HT1080 (cell line): ENCODE measurements around the gene SNRPB. TPM values are rescaled to one million over a fixed set of nuclear protein-coding genes. Genes with fewer than 3 reads are reported as not detected.

ENCODE experiments used
- DNase-seq: peaks from one replicate; pipeline ENCODE4 v3.0.0-alpha.2; 2015; ENCODE audit warnings: low read depth
- total RNA-seq: library from RNA; depleted of rRNA; stranded (reverse); fragments of >200 nt; shearing (Covaris generic); gene quantifications from 2 replicates; pipeline ENCODE4 v1.2.3, GENCODE V29; 2014

The SNRPB gene
- total RNA-seq, 1 experiment from 2014 or later = 674 TPM

- DNase-seq = no peak
Observed at GRCh38 chr20:2475850-2476741, 5.5 kb upstream of the SNRPB start.

GRCh38 chr20:2473516-2473915 lies 2.9 kb upstream of the SNRPB start:
- peak; percentile 36 for DNase-seq

DNA sequence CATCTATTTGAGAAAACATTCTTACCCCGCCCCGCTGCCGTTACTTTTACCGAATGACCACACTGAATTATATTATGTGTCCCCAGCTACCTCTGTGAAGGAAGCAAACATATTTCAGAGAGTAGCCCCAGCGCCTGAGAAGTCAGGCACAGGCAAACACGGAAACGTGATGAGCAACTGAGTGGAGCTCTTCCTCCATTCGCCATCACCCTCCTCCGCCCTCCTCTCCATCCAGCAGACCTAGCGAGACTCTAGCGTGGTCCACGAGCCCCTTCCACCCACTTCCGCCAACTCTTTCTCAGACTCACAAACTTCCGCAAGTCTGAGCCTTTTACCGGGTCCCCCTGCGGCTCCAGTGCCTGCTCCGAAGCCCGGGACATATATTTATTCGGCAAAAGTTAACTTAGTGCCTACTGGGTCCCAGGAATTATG lies 582 bp downstream of the SNRPB start:
- peak; percentile 58 for DNase-seq

- DNase-seq = no peak
Observed at GRCh38 chr20:2468581-2469407, 1.8 kb downstream of the SNRPB start.

- DNase-seq = no peak
Observed at GRCh38 chr20:2467412-2467811, 3.2 kb downstream of the SNRPB start.

DNA sequence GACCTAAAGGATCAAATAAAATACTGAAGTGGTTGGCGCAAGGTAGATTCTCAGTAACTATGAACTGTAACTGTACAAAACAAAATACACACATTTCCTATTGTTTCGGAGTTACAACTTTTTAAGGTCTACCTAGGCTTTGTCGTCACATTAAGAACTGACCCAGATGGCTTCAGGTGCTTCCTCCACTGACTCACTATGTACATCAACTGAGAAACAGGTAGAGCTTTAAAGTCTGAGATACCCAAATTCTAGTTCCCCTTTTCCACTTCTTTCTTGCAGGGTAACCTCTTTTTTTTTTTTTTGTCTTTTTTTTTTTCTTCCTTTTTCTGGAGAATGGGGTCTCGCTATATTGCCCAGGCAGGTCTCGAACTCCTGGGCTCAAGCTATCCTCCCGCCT lies 5.5 kb downstream of the SNRPB start:
- no peak for DNase-seq

DNA sequence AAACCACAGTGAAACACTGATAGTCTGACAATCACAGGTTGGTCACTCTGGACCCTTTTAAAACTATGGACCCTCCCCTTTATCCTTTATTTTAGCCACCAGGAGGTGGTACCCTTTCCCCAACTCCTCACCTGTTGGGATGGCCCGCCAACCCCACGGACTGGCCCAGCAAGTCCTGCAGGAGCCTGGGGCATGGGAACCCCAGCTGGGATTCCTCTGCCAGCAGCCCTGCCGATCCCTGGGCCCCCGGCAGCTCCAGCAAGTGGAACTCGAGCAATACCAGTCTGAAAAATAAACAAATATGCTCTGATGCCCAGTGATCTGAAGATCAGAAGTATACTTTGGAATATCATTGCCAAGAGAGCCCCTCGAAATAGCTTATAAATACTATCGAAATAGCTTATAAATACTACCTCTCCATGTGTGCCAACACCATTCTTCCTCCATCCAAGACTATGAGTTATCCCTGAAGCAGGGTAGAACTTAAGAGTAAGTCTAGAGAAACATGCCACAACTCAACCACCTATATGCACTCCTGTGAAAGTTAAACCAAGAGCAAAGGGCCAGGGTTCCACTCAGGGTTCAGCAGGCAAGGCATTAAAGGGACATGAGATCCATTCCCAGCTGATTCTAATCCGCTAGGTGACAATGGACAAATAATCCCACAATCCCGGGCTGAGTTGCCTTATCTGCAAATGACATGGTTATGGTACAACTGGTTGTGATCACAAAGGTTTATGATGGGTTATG lies 6.8 kb downstream of the SNRPB start:
- no peak for DNase-seq

DNA sequence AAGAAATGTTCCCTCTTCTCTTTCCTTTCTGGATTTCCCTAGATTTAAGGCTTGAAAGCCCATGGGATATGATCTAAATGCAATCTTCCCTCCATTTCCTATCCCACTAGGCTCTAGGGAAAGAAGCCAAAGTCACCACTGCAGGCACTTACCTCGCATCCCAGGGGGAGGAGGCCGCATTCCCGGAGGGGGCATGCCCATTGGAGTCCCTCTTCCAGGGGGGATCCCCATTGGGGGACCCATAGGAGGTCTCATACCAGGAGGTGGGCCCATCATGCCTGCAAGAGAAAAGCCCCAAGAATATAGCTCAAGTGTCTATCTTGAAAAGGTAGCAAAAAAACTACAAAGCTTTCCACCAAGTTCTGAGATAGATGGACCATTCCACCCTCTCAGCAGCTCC lies 8.1 kb downstream of the SNRPB start:
- no peak for DNase-seq

DNA sequence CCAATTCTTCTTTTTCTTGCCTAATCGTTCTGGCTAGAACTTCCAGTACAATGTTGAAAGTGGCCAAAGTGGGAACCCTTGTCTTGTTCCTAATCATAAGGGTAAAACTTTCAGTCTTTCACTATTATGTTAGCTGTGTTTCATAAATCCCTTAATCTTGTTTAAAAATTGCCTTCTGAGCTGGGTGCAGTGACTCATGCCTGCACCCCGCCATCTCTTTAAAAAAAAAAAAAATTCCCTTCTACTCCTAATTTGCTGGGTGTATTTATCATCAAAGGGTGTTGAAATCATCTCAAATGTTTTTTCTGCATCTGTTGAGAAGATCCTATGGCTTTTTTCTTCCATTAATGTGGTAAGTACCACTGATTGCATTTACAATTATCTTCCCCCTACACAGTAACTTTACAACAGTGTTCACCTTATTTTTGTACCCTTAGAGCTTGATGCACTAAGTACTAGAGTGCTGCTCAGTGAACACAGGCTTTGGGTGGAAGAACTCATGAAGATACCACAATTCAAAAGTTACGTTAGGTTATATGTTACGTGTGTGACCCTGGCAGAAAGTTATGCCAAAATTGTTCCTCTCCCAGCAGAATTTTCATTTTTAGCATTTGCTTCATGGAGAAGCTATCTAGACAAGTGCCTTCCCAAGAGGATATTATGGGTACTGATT lies 9.7 kb downstream of the SNRPB start:
- DNase-seq = no peak

GRCh38 chr20:2459981-2460751 lies 10.4 kb downstream of the SNRPB start:
- no peak for DNase-seq

DNA sequence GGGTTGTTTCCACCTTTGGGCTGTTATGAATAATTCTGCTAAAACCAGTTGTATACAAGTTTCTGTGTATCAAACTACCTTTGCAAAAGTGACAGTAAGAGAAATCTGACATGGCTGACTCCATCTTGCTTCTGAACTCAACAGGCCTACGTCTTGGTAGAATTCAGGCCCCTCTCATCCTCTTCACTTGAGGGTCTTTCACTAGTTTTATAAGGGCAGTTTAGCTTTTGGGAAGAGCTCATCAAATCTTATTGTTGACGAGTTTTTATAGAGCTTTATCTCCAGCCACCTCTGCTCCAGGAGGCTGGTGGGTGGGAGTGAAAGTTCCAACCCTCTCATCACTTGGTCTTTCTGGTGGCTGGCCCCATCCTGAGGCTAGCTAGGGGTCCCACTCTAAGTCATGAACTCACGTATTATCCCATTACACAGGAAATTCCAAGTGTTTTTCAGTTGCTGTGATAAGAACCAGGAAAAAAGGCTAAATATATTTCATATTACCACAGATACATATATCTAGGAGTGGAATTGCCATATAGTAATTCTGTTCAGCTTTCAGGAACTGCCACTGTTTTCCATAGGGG lies 11.6 kb downstream of the SNRPB start:
- DNase-seq = no peak

GRCh38 chr20:2455771-2456497 lies 14.7 kb downstream of the SNRPB start:
- no peak for DNase-seq

- no peak for DNase-seq
Observed at GRCh38 chr20:2453792-2454191, 16.8 kb downstream of the SNRPB start.

GRCh38 chr20:2451939-2452732 lies 18.5 kb downstream of the SNRPB start:
- peak; percentile 52 for DNase-seq

DNA sequence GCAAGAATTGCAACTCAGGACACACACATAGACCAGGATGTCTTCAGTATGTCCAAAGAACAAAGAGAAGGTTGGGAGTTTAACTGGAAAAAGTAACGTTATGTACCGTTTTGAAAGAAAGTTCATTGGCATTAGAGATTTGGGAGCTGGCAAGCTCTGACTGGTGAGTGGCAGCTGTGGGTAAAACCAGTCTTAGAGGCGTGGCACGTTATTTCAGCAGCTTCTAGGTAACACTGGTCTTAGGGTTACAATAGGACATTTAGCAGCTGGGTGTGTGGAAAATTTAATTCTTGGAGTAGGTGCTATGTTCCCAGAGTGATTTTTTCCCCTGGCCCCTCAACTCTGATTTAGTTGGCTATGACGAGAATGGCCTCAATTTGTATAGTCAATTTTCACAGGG lies 19.2 kb downstream of the SNRPB start:
- no peak for DNase-seq

DNA sequence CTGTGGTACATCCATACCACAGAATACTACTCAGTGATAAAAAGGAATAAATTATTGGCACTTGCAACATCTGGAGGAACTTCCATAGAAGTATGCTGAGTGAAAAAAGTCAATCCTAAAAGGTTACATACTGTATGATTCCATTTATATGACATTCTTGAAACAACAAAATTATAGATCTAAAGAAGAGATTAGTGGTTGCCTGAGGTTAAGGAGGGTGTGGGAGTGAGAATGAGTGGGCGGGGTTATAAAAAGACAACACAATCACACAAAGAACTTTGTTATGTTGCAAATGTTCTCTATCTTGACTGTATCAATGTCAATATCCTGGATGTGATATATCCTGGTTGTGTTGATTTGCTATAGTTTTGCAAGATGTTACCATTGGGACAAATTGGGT lies 21.2 kb downstream of the SNRPB start:
- no peak for DNase-seq

GRCh38 chr20:2446845-2447244 lies 23.7 kb downstream of the SNRPB start:
- DNase-seq = no peak

- no peak for DNase-seq
Observed at GRCh38 chr20:2431185-2431584, 39.4 kb downstream of the SNRPB start.
